Endothelial cell (in vitro differentiated cells): Measurements from ENCODE around the gene LYAR. TPM values are rescaled to one million over a fixed set of nuclear protein-coding genes. Genes with fewer than 3 reads are reported as not detected.
"Not testable (repeated sequence)": the region's sequence is repeated elsewhere in the genome, so short reads cannot be mapped to it uniquely, and the experiment has no call there.

ENCODE experiments used
- DNase-seq: peaks from one replicate; pipeline ENCODE4 v3.0.0; 2021; ENCODE audit warnings: low spot score
- H3K27ac Mint-ChIP-seq: one replicate; pipeline ENCODE4 v1.8.0; 2021; ENCODE audit warnings: mixed read lengths, inconsistent platforms; ENCODE audit not compliant: unreplicated experiment
- H3K27me3 Mint-ChIP-seq: one replicate; pipeline ENCODE4 v1.8.0; 2021; ENCODE audit warnings: mild to moderate bottlenecking, moderate library complexity, mixed read lengths, inconsistent platforms; ENCODE audit not compliant: unreplicated experiment
- H3K36me3 Mint-ChIP-seq: one replicate; pipeline ENCODE4 v1.8.0; 2021; ENCODE audit warnings: mild to moderate bottlenecking, low read depth, mixed read lengths, inconsistent platforms; ENCODE audit not compliant: unreplicated experiment
- H3K4me1 Mint-ChIP-seq: one replicate; pipeline ENCODE4 v1.8.0; 2021; ENCODE audit warnings: mild to moderate bottlenecking, mixed read lengths, inconsistent platforms; ENCODE audit not compliant: unreplicated experiment
- H3K4me3 Mint-ChIP-seq: one replicate; pipeline ENCODE4 v1.8.0; 2021; ENCODE audit warnings: mild to moderate bottlenecking, mixed read lengths, inconsistent platforms; ENCODE audit not compliant: unreplicated experiment
- H3K9me3 Mint-ChIP-seq: one replicate; pipeline ENCODE4 v1.8.0; 2021; ENCODE audit warnings: mixed read lengths, inconsistent platforms; ENCODE audit not compliant: unreplicated experiment
- total RNA-seq: library from RNA; stranded (reverse); fragmentation: NEBNext Ultra II Directional; extraction: Animal tissue kit (Norgen Biotek cat#: 25700); gene quantifications from one replicate; pipeline ENCODE4 v1.2.1, GENCODE V29; 2021; ENCODE audit not compliant: unreplicated experiment
- TF ChIP-seq, protein P1 (sequence below): fragments of 200-600 bp; sonication (generic); IDR thresholded peaks from one replicate; pipeline ENCODE4 v1.5.0; 2021; ENCODE audit warnings: antibody characterized with exemption; ENCODE audit not compliant: unreplicated experiment

The LYAR gene
- total RNA-seq, 1 donor from 2014 or later = 13.2 TPM

DNA sequence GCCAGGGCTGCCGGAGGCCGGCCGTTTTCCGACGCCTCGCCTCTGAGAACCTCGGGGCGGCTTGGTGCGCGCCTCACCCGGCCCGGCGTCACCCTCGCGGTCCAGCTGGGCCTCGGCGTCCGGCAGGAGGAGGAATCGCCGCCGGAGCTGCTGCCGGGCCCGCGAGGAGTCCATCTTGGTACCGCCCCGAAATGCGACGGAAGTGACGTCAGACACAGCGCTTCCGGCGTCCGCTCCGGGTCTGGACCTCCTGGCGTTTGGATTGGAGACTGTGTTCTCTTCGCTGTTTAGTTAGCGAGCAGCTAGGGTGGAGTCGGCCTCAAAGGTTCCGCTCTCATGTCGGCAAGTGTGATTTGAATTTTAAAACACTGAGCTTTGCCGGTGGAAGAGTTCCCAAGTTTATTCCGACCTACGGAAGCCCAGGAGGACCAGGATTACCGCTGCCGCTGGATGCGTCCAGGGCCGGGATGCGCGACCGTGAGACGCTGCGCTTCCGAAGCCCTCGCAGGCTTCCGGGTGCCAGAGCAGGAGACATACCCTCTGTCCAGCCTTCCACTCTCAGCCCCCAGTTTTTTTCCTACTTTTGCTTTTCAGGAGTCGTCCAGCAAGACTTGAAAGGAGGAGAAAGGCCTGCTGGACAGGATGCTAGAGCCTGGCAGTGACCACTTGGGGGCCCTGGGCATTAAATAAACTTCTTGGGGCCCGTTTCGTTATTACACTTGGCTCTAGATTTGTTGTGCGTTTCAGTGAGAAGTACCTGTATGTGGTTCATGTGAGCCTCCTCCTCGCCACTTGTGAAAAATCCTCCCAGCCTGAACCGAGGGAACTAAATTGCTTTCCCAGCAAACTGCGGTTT is 41.7 kb downstream of the LYAR start, which contains the start of gene TMEM128:
TMEM128 (minus strand) TSS at position 195 of the 856 bp plus-strand sequence; CDS start at position 174, 21 bp downstream.
- Mint-ChIP-seq H3K36me3 (peaks cover 14% of the 10 kb centered on the region), H3K9me3 (no peaks in the 10 kb centered on the region), H3K27ac (peak within 1 kb of the TSS; percentile 98), H3K27me3 (peaks cover 6% of the 10 kb centered on the region), H3K4me3 (peak within 1 kb of the TSS; percentile 89), H3K4me1 (peaks cover 20% of the 10 kb centered on the region)
- DNase-seq = peak; percentile 87
- TF ChIP-seq, protein P1, sequence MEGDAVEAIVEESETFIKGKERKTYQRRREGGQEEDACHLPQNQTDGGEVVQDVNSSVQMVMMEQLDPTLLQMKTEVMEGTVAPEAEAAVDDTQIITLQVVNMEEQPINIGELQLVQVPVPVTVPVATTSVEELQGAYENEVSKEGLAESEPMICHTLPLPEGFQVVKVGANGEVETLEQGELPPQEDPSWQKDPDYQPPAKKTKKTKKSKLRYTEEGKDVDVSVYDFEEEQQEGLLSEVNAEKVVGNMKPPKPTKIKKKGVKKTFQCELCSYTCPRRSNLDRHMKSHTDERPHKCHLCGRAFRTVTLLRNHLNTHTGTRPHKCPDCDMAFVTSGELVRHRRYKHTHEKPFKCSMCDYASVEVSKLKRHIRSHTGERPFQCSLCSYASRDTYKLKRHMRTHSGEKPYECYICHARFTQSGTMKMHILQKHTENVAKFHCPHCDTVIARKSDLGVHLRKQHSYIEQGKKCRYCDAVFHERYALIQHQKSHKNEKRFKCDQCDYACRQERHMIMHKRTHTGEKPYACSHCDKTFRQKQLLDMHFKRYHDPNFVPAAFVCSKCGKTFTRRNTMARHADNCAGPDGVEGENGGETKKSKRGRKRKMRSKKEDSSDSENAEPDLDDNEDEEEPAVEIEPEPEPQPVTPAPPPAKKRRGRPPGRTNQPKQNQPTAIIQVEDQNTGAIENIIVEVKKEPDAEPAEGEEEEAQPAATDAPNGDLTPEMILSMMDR = no peak

DNA sequence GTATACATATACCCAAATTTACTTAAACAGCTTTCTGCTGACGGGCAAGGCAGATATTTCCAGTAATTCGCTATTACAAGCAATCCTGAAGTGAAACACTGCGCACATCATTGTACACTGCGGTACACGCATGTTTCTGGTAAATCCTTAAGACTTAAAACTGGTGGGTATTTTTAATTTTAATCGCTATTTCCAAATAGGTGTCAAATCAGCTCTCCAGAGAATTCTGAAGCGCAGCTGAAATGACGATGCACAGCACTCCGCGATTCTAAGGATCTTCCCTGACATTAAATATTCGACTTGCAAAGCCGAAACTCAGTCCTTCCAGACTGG is 42.3 kb downstream of the LYAR start:
- Mint-ChIP-seq H3K27ac (peak overlapping the region; percentile 49), H3K36me3 (peaks cover 16% of the 10 kb centered on the region), H3K4me1 (peaks cover 20% of the 10 kb centered on the region), H3K9me3 (no peaks in the 10 kb centered on the region), H3K27me3 (peaks cover 4% of the 10 kb centered on the region), H3K4me3 (peak overlapping the region; percentile 89)
- TF ChIP-seq, protein P1 = no peak
- no peak for DNase-seq

DNA sequence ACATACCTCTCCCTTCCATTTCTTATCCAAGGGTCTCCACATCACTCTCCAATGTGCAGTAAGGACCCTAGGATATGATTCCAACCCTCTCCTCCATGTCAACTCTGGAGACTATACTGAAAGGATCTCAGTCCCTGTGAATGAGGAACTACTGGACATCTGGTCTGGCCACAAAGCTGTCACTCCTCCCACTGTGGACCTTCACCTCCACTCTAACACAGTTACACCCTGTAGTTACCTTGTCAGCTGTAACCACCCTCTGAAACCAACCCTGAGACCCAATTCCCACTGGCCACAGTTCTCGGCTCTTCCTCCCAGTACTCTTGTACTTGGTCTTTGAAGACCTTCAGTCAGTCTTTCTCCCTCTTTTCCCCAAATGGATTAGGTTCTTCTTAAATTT is 44.8 kb downstream of the LYAR start:
- peak overlapping the region; percentile 43 for H3K27ac Mint-ChIP-seq
- H3K4me3 Mint-ChIP-seq = peak overlapping the region; percentile 56
- peaks cover 20% of the 10 kb centered on the region for H3K4me1 Mint-ChIP-seq
- no peak for DNase-seq
- H3K9me3 Mint-ChIP-seq = no peaks in the 10 kb centered on the region
- peaks cover 4% of the 10 kb centered on the region for H3K27me3 Mint-ChIP-seq
- H3K36me3 Mint-ChIP-seq = peaks cover 21% of the 10 kb centered on the region
- TF ChIP-seq, protein P1 = no peak

DNA sequence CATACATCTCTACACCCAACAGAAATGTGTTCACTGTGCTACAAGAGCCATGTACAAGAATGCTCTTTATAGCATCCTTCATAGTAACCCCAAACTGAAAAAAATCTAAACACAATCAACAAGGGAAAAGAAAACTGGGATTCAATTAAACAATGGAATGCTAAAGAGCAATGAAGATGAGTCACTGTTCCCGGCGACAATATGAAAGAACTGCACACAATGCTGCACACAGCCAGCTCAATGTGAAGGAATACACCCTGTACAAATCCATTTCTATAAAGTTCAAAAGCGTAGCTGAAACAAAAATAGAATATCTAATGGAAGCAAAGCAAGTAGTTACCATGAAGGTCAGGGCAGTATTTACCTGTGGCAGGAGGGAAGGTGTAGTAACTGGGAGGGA is 50.4 kb downstream of the LYAR start:
- H3K27ac Mint-ChIP-seq, H3K27me3 Mint-ChIP-seq, DNase-seq, H3K4me3 Mint-ChIP-seq, H3K9me3 Mint-ChIP-seq, H3K4me1 Mint-ChIP-seq: not testable (repeated sequence)
- H3K36me3 Mint-ChIP-seq = peaks cover 23% of the 10 kb centered on the region

DNA sequence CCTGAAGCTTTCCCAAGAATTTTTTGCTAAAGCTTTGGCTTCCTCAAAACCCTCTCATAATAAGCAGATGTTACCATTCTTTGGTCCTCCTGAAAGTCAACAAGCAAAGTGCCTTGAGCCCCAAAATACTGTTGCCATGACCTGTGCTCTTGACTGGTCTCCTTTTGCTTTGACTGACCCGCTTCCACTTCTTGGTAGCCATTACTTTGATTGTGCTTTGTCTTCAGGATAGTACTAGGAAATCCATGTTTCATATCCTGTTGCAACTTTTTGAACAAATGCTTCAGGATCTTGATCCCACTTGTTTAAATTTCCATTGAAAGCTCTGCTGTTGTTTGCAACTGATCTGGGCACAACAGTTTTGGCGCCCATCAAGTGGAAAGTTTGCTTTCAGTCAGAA is 56.3 kb downstream of the LYAR start:
- H3K27me3 Mint-ChIP-seq = peaks cover 2% of the 10 kb centered on the region
- no peak overlapping the region for H3K27ac Mint-ChIP-seq
- DNase-seq = no peak
- peaks cover 4% of the 10 kb centered on the region for H3K36me3 Mint-ChIP-seq
- no peaks in the 10 kb centered on the region for H3K4me1 Mint-ChIP-seq
- H3K4me3 Mint-ChIP-seq = no peak overlapping the region
- H3K9me3 Mint-ChIP-seq = peaks cover 4% of the 10 kb centered on the region
- TF ChIP-seq, protein P1 = no peak
